Measurements from ENCODE around the gene DHH.

Gene DHH

DNA sequence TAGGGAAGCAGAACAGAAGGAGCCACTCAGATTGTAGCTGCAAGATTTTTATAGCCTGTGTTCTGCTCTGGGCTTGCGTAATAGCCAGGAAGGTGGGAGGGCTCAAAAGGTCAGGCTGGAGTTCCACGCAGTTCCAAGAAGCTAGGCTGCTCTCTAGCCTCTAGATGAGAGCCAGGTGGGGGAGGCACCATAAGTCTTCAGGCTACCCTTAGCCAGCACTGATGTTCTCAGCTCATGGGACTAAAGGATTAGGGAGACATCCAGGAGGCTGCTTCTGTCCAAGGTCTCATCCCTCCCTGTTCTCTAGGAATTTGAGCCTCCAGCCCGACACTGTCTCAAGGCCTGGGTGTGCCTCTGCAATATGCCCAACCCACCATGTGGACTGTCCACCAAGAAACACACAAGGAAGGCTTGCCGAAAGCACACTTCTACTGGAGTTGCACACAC lies 14.4 kb upstream of the DHH start:
- no peaks in the 10 kb centered on the region for H3K9me3 ChIP-seq (ENCODE audit: control insufficient read depth, low read length)
- H3K36me3 ChIP-seq (ENCODE audit: control insufficient read depth, insufficient read depth, low read length): peaks cover 10% of the 10 kb centered on the region
- H3K27ac ChIP-seq (ENCODE audit: insufficient read depth, low read depth, low read length, poor library complexity, severe bottlenecking): no peak overlapping the region
- H3K27me3 ChIP-seq (ENCODE audit: control insufficient read depth, insufficient read depth, low read length, poor library complexity, severe bottlenecking): no peaks in the 10 kb centered on the region
- H3K4me1 ChIP-seq (ENCODE audit: control insufficient read depth, insufficient read depth, low read length): peaks cover 7% of the 10 kb centered on the region
- WGBS, 2 experiments: 91 to 93% methylated on average over 4 of the region's 4 CpGs
- H3K4me3 ChIP-seq (ENCODE audit: insufficient read depth, low read depth, low read length): peak overlapping the region; percentile 99

DNA sequence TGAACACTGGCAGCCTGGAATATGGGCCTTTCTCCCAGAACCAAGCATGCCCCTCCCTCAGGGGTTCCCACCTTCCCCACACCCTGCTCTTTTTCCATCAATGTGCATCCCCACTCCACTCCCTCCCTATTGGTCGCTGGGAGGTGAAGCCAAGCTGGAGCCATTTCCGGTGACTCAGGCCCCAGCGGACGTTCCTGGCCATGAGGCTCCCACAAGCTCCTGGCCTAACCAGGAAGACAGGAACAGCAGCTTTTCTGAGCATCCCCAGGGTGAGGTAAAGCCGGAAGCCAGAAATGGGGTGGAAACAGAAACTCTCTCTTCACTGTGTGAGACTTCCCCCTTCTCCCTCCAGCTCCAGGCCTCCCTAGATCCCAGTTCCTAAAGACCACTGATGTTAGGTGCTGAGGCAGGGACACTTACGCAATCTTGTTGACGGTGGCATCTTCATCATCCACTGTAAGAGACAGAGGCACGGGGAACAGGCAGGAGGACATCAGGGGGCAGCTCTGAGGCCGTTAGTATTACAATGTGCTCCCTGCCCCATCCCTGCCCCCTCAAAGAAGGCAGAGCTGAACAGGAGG lies 11.0 kb upstream of the DHH start:
- H3K36me3 ChIP-seq (ENCODE audit: control insufficient read depth, insufficient read depth, low read length): peaks cover 28% of the 10 kb centered on the region
- H3K27ac ChIP-seq (ENCODE audit: insufficient read depth, low read depth, low read length, poor library complexity, severe bottlenecking): no peak overlapping the region
- peaks cover 7% of the 10 kb centered on the region for H3K4me1 ChIP-seq (ENCODE audit: control insufficient read depth, insufficient read depth, low read length)
- H3K9me3 ChIP-seq (ENCODE audit: control insufficient read depth, low read length): no peaks in the 10 kb centered on the region
- no peak overlapping the region for H3K4me3 ChIP-seq (ENCODE audit: insufficient read depth, low read depth, low read length)
- no peaks in the 10 kb centered on the region for H3K27me3 ChIP-seq (ENCODE audit: control insufficient read depth, insufficient read depth, low read length, poor library complexity, severe bottlenecking)
- 91 to 92% methylated on average over 9 of the region's 9 CpGs for WGBS, 2 experiments

DNA sequence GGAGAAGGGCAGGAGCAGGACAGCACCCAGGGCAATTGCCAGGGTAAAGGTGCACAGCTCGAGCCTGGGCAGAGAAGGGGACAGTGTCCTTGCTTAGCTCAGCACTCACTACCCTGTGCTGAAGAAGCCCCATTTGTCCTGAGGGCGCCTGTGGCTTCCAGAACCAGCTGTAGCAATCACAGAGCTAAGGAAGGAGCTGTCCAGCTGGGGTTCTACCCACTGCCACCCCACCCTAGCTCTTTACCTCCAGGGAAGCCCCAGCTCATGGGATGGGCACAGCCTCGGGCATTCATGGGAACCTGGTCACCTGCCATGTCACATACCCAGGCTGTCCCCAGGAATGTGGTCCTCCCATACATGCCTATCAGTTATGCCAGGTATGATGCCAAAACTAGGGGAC lies 10.2 kb upstream of the DHH start:
- WGBS, 2 experiments: 92 to 93% methylated on average over 3 of the region's 3 CpGs
- Histone ChIP-seq H3K4me1 (ENCODE audit: control insufficient read depth, insufficient read depth, low read length) (peaks cover 7% of the 10 kb centered on the region), H3K27me3 (ENCODE audit: control insufficient read depth, insufficient read depth, low read length, poor library complexity, severe bottlenecking) (no peaks in the 10 kb centered on the region), H3K27ac (ENCODE audit: insufficient read depth, low read depth, low read length, poor library complexity, severe bottlenecking) (no peak overlapping the region), H3K9me3 (ENCODE audit: control insufficient read depth, low read length) (no peaks in the 10 kb centered on the region), H3K4me3 (ENCODE audit: insufficient read depth, low read depth, low read length) (no peak overlapping the region), H3K36me3 (ENCODE audit: control insufficient read depth, insufficient read depth, low read length) (peaks cover 33% of the 10 kb centered on the region)

DNA sequence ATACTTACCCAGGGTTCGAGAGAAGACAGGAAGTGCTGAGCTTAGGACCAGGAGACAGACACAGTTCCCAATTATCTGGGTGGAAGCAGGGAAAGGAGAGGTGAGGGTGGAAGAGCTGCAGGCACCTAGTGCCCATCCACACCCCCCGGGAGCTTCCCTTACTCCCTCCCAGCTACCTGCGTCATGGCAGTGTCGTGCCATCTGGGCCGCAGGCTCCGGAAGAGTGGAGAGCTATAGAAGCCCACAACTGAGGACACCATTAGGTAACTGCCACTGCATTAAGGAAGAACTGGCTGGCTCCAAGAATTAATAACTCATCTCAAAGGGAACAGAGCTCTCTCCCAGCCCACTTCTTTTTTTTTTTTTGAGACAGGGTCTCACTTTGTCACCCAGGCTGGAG lies 5.8 kb upstream of the DHH start:
- Histone ChIP-seq H3K9me3 (ENCODE audit: control insufficient read depth, low read length) (no peaks in the 10 kb centered on the region), H3K27me3 (ENCODE audit: control insufficient read depth, insufficient read depth, low read length, poor library complexity, severe bottlenecking) (peaks cover 3% of the 10 kb centered on the region), H3K36me3 (ENCODE audit: control insufficient read depth, insufficient read depth, low read length) (peaks cover 42% of the 10 kb centered on the region), H3K4me3 (ENCODE audit: insufficient read depth, low read depth, low read length) (no peak overlapping the region), H3K4me1 (ENCODE audit: control insufficient read depth, insufficient read depth, low read length) (no peaks in the 10 kb centered on the region), H3K27ac (ENCODE audit: insufficient read depth, low read depth, low read length, poor library complexity, severe bottlenecking) (no peak overlapping the region)
- 93 to 95% methylated on average over 6 of the region's 6 CpGs for WGBS, 2 experiments

DNA sequence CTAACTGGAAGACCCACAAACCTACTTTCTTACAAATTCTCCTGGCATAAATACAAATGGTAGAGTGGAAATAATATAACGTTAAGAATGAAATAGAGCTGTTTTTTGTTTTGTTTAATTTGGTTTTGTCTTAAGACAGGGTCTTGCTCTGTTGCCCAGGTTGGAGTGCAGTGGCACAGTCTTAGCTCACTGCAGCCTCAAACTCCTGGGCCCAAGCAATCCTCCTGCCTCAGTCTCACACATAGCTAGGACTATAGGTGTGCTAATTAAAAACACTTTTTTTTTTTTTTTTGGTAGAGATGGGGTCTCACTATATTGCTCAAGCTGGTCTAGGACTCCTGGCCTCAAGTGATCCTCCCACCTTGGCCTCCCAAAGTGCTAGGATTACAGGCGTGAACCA lies 4.1 kb upstream of the DHH start:
- peaks cover 13% of the 10 kb centered on the region for H3K4me1 ChIP-seq (ENCODE audit: control insufficient read depth, insufficient read depth, low read length)
- H3K4me3 ChIP-seq (ENCODE audit: insufficient read depth, low read depth, low read length): no peak overlapping the region
- WGBS, 2 experiments: 87 to 100% methylated on average over 2 of the region's 2 CpGs
- no peak overlapping the region for H3K27ac ChIP-seq (ENCODE audit: insufficient read depth, low read depth, low read length, poor library complexity, severe bottlenecking)
- peaks cover 31% of the 10 kb centered on the region for H3K36me3 ChIP-seq (ENCODE audit: control insufficient read depth, insufficient read depth, low read length)
- H3K27me3 ChIP-seq (ENCODE audit: control insufficient read depth, insufficient read depth, low read length, poor library complexity, severe bottlenecking): peaks cover 19% of the 10 kb centered on the region
- no peaks in the 10 kb centered on the region for H3K9me3 ChIP-seq (ENCODE audit: control insufficient read depth, low read length)

DNA sequence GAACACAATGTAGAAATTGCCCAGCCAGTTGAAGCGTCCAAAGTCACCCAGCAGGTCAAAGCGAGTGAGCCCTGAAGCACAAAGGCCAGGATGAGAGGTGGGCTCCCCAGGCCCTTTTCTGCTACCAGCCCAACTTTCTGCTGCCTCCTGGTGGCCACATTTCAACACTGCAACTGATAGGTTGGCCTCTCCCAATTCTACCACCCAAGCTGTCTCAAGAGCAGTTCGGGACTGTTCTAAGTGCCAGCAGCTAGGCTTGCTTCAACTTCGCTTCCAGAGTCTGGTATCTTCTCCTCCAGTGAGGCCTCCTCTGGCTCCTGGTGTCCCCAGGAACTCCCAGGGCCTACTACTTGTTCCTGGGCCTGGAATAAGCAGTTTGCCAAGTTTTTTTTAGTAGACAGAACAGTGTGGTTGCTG lies 3.4 kb upstream of the DHH start:
- Histone ChIP-seq H3K4me1 (ENCODE audit: control insufficient read depth, insufficient read depth, low read length) (peaks cover 17% of the 10 kb centered on the region), H3K4me3 (ENCODE audit: insufficient read depth, low read depth, low read length) (no peak overlapping the region), H3K36me3 (ENCODE audit: control insufficient read depth, insufficient read depth, low read length) (peaks cover 26% of the 10 kb centered on the region), H3K27me3 (ENCODE audit: control insufficient read depth, insufficient read depth, low read length, poor library complexity, severe bottlenecking) (peaks cover 26% of the 10 kb centered on the region), H3K27ac (ENCODE audit: insufficient read depth, low read depth, low read length, poor library complexity, severe bottlenecking) (no peak overlapping the region), H3K9me3 (ENCODE audit: control insufficient read depth, low read length) (no peaks in the 10 kb centered on the region)
- WGBS, 2 experiments: 55 to 59% methylated on average over 4 of the region's 4 CpGs

DNA sequence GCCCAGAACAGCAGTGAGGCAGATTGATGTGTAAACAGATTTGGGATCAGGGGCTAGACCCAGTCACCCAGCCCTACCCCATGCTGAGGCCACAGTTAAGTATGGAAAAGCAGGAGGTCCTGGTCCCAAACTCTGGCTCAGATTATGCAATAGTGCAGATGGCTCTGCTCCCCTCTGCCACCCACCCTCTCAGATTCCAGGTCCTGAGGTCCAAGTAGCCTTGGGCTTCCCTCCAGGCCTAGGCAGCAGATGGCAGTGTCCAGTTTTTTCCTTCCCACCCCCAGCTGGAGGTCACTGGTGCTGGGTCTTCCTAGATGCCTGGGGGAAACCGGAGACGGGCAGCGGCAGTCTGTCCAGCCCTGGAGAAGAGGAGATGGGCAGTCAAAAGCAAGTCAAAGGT lies 2.8 kb upstream of the DHH start:
- WGBS, 2 experiments: 92 to 95% methylated on average over 3 of the region's 3 CpGs
- Histone ChIP-seq H3K9me3 (ENCODE audit: control insufficient read depth, low read length) (no peaks in the 10 kb centered on the region), H3K4me1 (ENCODE audit: control insufficient read depth, insufficient read depth, low read length) (peaks cover 21% of the 10 kb centered on the region), H3K27me3 (ENCODE audit: control insufficient read depth, insufficient read depth, low read length, poor library complexity, severe bottlenecking) (peaks cover 33% of the 10 kb centered on the region), H3K36me3 (ENCODE audit: control insufficient read depth, insufficient read depth, low read length) (peaks cover 26% of the 10 kb centered on the region), H3K27ac (ENCODE audit: insufficient read depth, low read depth, low read length, poor library complexity, severe bottlenecking) (no peak overlapping the region), H3K4me3 (ENCODE audit: insufficient read depth, low read depth, low read length) (no peak overlapping the region)

DNA sequence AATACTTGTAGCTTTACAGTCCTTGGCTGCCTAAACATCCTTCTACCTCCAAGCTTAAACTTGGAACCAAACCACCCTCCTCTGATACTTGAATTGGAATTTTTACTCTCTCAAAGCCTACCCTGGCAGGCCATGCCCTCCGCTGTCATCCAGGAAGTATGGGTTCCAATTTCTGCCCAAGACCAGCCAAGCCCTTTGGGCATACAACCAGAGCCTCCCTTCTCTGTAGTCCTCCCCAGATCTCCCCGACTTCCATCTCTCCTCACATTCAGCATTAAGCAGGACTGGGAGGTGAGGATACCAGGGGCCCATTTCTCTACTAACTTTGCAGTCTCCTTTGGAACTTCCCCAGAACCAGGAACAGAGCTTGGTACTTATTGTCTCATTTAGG lies 369 bp upstream of the DHH start:
- Histone ChIP-seq H3K27me3 (ENCODE audit: control insufficient read depth, insufficient read depth, low read length, poor library complexity, severe bottlenecking) (peaks cover 57% of the 10 kb centered on the region), H3K27ac (ENCODE audit: insufficient read depth, low read depth, low read length, poor library complexity, severe bottlenecking) (no peak overlapping the region), H3K36me3 (ENCODE audit: control insufficient read depth, insufficient read depth, low read length) (peaks cover 11% of the 10 kb centered on the region), H3K4me1 (ENCODE audit: control insufficient read depth, insufficient read depth, low read length) (peaks cover 33% of the 10 kb centered on the region), H3K9me3 (ENCODE audit: control insufficient read depth, low read length) (no peaks in the 10 kb centered on the region), H3K4me3 (ENCODE audit: insufficient read depth, low read depth, low read length) (no peak overlapping the region)
- 80 to 86% methylated on average over 2 of the region's 2 CpGs for WGBS, 2 experiments

DNA sequence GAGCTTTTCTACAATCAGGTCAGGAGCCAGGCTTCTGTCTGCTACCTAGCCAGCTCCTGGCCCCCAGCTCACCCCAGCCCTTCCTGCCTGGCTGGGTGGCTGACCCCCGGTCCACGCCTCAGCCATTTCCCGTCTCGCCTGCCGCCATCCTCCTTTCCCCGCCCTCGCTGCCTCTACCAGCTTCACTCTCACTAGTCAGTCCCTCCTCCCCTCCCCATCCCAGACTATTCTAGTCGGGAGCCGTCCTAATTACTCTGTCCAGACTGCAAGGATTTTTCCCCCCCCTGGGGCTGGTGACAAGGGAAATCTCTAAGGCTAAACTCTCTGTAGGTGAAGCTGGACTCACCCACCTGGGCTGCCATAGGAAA lies 825 bp downstream of the DHH start:
- no peak overlapping the region for H3K27ac ChIP-seq (ENCODE audit: insufficient read depth, low read depth, low read length, poor library complexity, severe bottlenecking)
- no peaks in the 10 kb centered on the region for H3K9me3 ChIP-seq (ENCODE audit: control insufficient read depth, low read length)
- H3K4me3 ChIP-seq (ENCODE audit: insufficient read depth, low read depth, low read length): no peak overlapping the region
- peaks cover 6% of the 10 kb centered on the region for H3K36me3 ChIP-seq (ENCODE audit: control insufficient read depth, insufficient read depth, low read length)
- H3K4me1 ChIP-seq (ENCODE audit: control insufficient read depth, insufficient read depth, low read length): peaks cover 36% of the 10 kb centered on the region
- peaks cover 69% of the 10 kb centered on the region for H3K27me3 ChIP-seq (ENCODE audit: control insufficient read depth, insufficient read depth, low read length, poor library complexity, severe bottlenecking)
- WGBS, 2 experiments: 16% methylated on average over 9 of the region's 9 CpGs

DNA sequence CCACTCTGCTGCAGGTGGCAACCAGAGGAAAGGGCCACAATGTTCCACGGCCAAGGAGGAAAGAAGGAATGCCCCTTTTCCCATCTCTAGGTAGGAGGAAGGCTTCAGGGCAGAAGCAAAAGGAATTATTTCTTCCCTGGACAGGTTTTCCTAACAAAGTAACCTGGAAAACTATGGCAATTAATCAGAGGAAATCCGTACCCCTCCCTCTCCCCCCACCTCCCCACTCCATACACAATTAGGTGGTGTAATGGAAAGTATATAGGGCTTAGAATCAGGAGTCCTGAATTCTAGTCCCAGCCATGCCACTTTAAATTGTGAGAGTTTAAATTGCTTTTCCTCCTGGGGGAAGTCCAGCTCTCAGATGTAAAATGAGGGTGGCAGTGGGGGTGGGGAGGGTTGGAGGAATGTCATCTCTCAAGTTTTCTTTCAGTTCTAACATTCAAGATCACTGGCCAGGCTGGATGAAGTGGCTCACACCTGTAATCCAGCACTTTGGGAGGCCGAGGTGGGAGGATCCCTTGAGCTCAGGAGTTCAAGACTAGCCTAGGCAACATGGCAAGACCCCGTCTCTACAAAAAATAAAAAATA lies 1.7 kb downstream of the DHH start:
- no peak overlapping the region for H3K4me3 ChIP-seq (ENCODE audit: insufficient read depth, low read depth, low read length)
- peaks cover 45% of the 10 kb centered on the region for H3K4me1 ChIP-seq (ENCODE audit: control insufficient read depth, insufficient read depth, low read length)
- H3K27ac ChIP-seq (ENCODE audit: insufficient read depth, low read depth, low read length, poor library complexity, severe bottlenecking): no peak overlapping the region
- H3K36me3 ChIP-seq (ENCODE audit: control insufficient read depth, insufficient read depth, low read length): peaks cover 6% of the 10 kb centered on the region
- H3K27me3 ChIP-seq (ENCODE audit: control insufficient read depth, insufficient read depth, low read length, poor library complexity, severe bottlenecking): peaks cover 77% of the 10 kb centered on the region
- WGBS, 2 experiments: 75 to 76% methylated on average over 3 of the region's 4 CpGs
- no peaks in the 10 kb centered on the region for H3K9me3 ChIP-seq (ENCODE audit: control insufficient read depth, low read length)

Data from ectodermal cell (in vitro differentiated cells).